ENCODE results near the gene PHF21A. TPM values are rescaled to one million over a fixed set of nuclear protein-coding genes. Genes with fewer than 3 reads are reported as not detected.

Gene PHF21A
- total RNA-seq, 1 experiment from 2014 or later: 8.2 TPM

DNA sequence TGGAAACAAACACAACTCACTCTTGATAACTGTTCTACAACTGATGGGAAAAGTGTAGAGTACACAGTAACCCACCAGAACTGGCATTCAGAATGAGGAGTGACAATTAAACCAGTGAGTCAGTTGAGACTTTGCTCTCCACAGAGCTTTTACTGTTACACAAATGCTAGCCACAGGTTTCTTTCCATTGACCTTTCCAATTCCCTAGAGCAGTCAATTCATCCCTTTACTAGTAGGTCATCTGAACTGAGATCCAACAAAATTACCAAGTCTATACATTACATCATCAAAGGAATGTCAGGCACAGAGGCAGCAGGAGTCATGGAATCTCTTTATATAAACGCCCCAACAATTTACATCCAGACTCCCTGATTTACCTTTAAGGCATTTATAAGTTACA, 65.9 kb downstream of the PHF21A start:
- no peak for TF ChIP-seq EZH2 (IDR thresholded peaks at IDR 0.05; ENCODE audit: low read length, unreplicated experiment)
- TF ChIP-seq, protein P1, sequence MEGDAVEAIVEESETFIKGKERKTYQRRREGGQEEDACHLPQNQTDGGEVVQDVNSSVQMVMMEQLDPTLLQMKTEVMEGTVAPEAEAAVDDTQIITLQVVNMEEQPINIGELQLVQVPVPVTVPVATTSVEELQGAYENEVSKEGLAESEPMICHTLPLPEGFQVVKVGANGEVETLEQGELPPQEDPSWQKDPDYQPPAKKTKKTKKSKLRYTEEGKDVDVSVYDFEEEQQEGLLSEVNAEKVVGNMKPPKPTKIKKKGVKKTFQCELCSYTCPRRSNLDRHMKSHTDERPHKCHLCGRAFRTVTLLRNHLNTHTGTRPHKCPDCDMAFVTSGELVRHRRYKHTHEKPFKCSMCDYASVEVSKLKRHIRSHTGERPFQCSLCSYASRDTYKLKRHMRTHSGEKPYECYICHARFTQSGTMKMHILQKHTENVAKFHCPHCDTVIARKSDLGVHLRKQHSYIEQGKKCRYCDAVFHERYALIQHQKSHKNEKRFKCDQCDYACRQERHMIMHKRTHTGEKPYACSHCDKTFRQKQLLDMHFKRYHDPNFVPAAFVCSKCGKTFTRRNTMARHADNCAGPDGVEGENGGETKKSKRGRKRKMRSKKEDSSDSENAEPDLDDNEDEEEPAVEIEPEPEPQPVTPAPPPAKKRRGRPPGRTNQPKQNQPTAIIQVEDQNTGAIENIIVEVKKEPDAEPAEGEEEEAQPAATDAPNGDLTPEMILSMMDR (conservative IDR thresholded peaks at IDR 0.05; ENCODE audit: low read depth, low read length): no peak
- no peak for TF ChIP-seq EZH2phosphoT487 (IDR thresholded peaks at IDR 0.05; ENCODE audit: borderline replicate concordance, low read length)
- CTCF ChIA-PET: no interaction called here
- ATAC-seq (no peak), DNase-seq (no peak)
- Histone ChIP-seq H2AFZ (ENCODE audit: low read length) (no peak overlapping the region), H3K4me3 (ENCODE audit: low read length) (no peak overlapping the region), H3K79me2 (ENCODE audit: low read length) (no peaks in the 10 kb centered on the region), H3K9me2 (replicated peaks; ENCODE audit: low read length) (no peaks in the 10 kb centered on the region), H3K27ac (ENCODE audit: low read length) (no peak overlapping the region), H3K4me1 (ENCODE audit: insufficient read depth, low read length) (no peaks in the 10 kb centered on the region), H4K20me1 (ENCODE audit: low read length) (no peaks in the 10 kb centered on the region), H3K4me2 (ENCODE audit: low read length) (no peak overlapping the region), H3K9ac (ENCODE audit: low read length) (no peak overlapping the region), H3K9me3 (ENCODE audit: low read length) (no peaks in the 10 kb centered on the region), H3K27me3 (ENCODE audit: low read length) (no peaks in the 10 kb centered on the region), H3F3A (ENCODE audit: low read length, unreplicated experiment) (no peaks in the 10 kb centered on the region), H3K36me3 (ENCODE audit: low read depth, low read length) (no peaks in the 10 kb centered on the region)
- intact Hi-C loops (cut with micrococcal nuclease): no loop called here
- BruUV-seq (replicated peaks): no TSS peak
- POLR2A ChIA-PET (ENCODE audit: unreplicated experiment): no interaction called here

DNA sequence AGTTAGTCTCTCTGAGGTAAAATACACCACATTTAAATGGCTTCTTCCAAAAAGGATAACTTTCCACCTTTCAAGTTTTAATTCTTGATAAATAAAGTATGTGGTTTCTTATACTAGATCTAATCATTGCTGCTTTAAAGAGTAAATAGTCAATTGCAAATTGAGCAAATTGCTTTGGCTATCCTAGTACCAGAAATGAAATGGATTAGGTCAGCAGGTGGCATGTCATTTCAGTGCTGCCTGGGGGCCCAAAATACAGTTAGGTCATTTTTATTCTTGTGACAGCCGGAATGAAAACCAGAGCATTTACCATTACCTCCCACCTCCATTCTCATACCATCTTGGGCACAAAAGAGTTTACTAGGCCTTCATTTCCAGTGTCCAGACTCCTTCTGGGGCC, 70.2 kb downstream of the PHF21A start:
- ChIA-PET CTCF (no interaction called here), POLR2A (ENCODE audit: unreplicated experiment) (no interaction called here)
- Histone ChIP-seq H2AFZ (ENCODE audit: low read length) (no peak overlapping the region), H3K9me3 (ENCODE audit: low read length) (no peaks in the 10 kb centered on the region), H3K4me1 (ENCODE audit: insufficient read depth, low read length) (peaks cover 16% of the 10 kb centered on the region), H3K9ac (ENCODE audit: low read length) (no peak overlapping the region), H3K9me2 (replicated peaks; ENCODE audit: low read length) (no peaks in the 10 kb centered on the region), H3K27ac (ENCODE audit: low read length) (no peak overlapping the region), H3K27me3 (ENCODE audit: low read length) (no peaks in the 10 kb centered on the region), H3K36me3 (ENCODE audit: low read depth, low read length) (no peaks in the 10 kb centered on the region), H4K20me1 (ENCODE audit: low read length) (no peaks in the 10 kb centered on the region), H3K4me2 (ENCODE audit: low read length) (no peak overlapping the region), H3K79me2 (ENCODE audit: low read length) (no peaks in the 10 kb centered on the region), H3F3A (ENCODE audit: low read length, unreplicated experiment) (no peaks in the 10 kb centered on the region), H3K4me3 (ENCODE audit: low read length) (no peak overlapping the region)
- ATAC-seq: no peak
- no peak for DNase-seq
- TF ChIP-seq, protein P1 (conservative IDR thresholded peaks at IDR 0.05; ENCODE audit: low read depth, low read length): no peak
- no peak for TF ChIP-seq EZH2phosphoT487 (IDR thresholded peaks at IDR 0.05; ENCODE audit: borderline replicate concordance, low read length)
- TF ChIP-seq EZH2 (IDR thresholded peaks at IDR 0.05; ENCODE audit: low read length, unreplicated experiment): no peak
- intact Hi-C loops (cut with micrococcal nuclease): no loop called here
- BruUV-seq (replicated peaks): no TSS peak

DNA sequence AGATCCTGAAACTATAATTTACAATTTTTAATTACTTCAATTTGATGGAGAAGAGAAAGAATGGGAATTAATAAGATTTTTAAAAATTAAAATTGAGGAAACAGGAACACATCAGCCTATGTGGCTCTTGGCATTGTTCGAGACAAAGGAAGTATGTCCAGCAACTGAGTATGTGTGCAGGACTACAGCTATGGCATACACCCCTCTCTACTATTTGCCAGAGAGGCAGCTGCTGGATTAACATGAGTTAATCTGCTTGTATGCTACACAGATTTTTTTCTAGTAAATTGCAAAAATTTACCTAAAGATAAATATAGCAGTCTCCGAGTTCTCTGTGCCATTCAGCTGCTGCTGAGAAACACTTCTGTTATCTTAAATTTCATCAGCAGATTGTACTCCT, 70.6 kb downstream of the PHF21A start:
- TF ChIP-seq EZH2phosphoT487 (IDR thresholded peaks at IDR 0.05; ENCODE audit: borderline replicate concordance, low read length) (no peak), EZH2 (IDR thresholded peaks at IDR 0.05; ENCODE audit: low read length, unreplicated experiment) (no peak)
- TF ChIP-seq, protein P1 (conservative IDR thresholded peaks at IDR 0.05; ENCODE audit: low read depth, low read length): no peak
- Histone ChIP-seq H3K9ac (ENCODE audit: low read length) (no peak overlapping the region), H3F3A (ENCODE audit: low read length, unreplicated experiment) (no peaks in the 10 kb centered on the region), H3K79me2 (ENCODE audit: low read length) (no peaks in the 10 kb centered on the region), H3K4me3 (ENCODE audit: low read length) (no peak overlapping the region), H2AFZ (ENCODE audit: low read length) (no peak overlapping the region), H3K9me3 (ENCODE audit: low read length) (no peaks in the 10 kb centered on the region), H3K27me3 (ENCODE audit: low read length) (no peaks in the 10 kb centered on the region), H3K36me3 (ENCODE audit: low read depth, low read length) (no peaks in the 10 kb centered on the region), H3K4me1 (ENCODE audit: insufficient read depth, low read length) (peaks cover 16% of the 10 kb centered on the region), H3K27ac (ENCODE audit: low read length) (no peak overlapping the region), H4K20me1 (ENCODE audit: low read length) (no peaks in the 10 kb centered on the region), H3K4me2 (ENCODE audit: low read length) (no peak overlapping the region), H3K9me2 (replicated peaks; ENCODE audit: low read length) (no peaks in the 10 kb centered on the region)
- intact Hi-C loops (cut with micrococcal nuclease): no loop called here
- DNase-seq (no peak), ATAC-seq (no peak)
- no TSS peak for BruUV-seq (replicated peaks)
- POLR2A ChIA-PET (ENCODE audit: unreplicated experiment): no interaction called here
- CTCF ChIA-PET: no interaction called here
